Chondrocyte (in vitro differentiated cells): ENCODE data around the gene FAM216B. TPM values are rescaled to one million over a fixed set of nuclear protein-coding genes. Genes with fewer than 3 reads are reported as not detected.

ENCODE experiments used
- DNase-seq: peaks from one replicate; pipeline ENCODE4 v3.0.0; 2021; ENCODE audit warnings: mixed read lengths, low spot score
- H3K27ac Mint-ChIP-seq: one replicate; pipeline ENCODE4 v1.8.0; 2021; ENCODE audit warnings: mild to moderate bottlenecking, moderate library complexity, mixed read lengths; ENCODE audit not compliant: unreplicated experiment
- H3K27me3 Mint-ChIP-seq: 2 replicates; pipeline ENCODE4 v1.8.0; 2021; ENCODE audit warnings: low read depth, mixed read lengths
- H3K36me3 Mint-ChIP-seq: 2 replicates; pipeline ENCODE4 v1.8.0; 2021; ENCODE audit warnings: low read depth, mixed read lengths
- H3K4me1 Mint-ChIP-seq: 2 replicates; pipeline ENCODE4 v1.8.0; 2021; ENCODE audit warnings: low read depth, mild to moderate bottlenecking, mixed read lengths
- H3K4me3 Mint-ChIP-seq: one replicate; pipeline ENCODE4 v1.8.0; 2021; ENCODE audit warnings: mild to moderate bottlenecking, moderate library complexity, mixed read lengths; ENCODE audit not compliant: unreplicated experiment
- H3K9me3 Mint-ChIP-seq: 2 replicates; pipeline ENCODE4 v1.8.0; 2021; ENCODE audit warnings: low read depth, mixed read lengths
- total RNA-seq: library from RNA; stranded (reverse); gene quantifications from 3 replicates; pipeline ENCODE4 v1.2.1, GENCODE V29; 2021
- TF ChIP-seq, protein P1 (sequence below): fragments of 200-600 bp; sonication (generic); IDR thresholded peaks from 2 replicates; pipeline ENCODE4 v1.5.0; 2021; ENCODE audit warnings: antibody characterized with exemption, mild to moderate bottlenecking, moderate library complexity

FAM216B gene
- total RNA-seq, 1 donor from 2014 or later = not detected

- no peaks in the 10 kb centered on the region for H3K27me3 Mint-ChIP-seq
These were observed 22.9 kb upstream of the FAM216B start for GRCh38 chr13:42758515-42758914.

DNA sequence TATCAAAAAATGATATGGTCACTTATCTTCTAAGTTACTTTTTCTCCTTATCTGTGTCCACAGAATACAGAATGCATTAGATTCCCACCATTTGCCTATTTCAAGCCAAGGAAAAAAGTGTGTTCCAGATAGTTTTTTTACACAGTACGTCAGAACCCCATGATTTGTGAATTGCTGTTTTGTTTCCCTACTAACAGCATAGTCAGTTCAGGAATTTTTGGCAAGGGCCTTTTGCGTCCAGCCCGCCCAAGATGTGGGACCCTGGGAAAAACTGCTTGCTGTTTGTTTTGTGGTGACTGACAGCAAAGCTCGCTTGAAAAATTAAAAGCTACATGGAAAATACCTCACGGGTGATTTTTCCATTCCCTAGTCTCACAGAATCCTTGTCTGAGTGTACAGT, 20.4 kb upstream of the FAM216B start:
- Mint-ChIP-seq H3K36me3 (no peaks in the 10 kb centered on the region), H3K27me3 (no peaks in the 10 kb centered on the region), H3K4me3 (no peak overlapping the region), H3K27ac (peak overlapping the region; percentile 74), H3K9me3 (peaks cover 5% of the 10 kb centered on the region), H3K4me1 (peaks cover 17% of the 10 kb centered on the region)
- TF ChIP-seq, protein P1, sequence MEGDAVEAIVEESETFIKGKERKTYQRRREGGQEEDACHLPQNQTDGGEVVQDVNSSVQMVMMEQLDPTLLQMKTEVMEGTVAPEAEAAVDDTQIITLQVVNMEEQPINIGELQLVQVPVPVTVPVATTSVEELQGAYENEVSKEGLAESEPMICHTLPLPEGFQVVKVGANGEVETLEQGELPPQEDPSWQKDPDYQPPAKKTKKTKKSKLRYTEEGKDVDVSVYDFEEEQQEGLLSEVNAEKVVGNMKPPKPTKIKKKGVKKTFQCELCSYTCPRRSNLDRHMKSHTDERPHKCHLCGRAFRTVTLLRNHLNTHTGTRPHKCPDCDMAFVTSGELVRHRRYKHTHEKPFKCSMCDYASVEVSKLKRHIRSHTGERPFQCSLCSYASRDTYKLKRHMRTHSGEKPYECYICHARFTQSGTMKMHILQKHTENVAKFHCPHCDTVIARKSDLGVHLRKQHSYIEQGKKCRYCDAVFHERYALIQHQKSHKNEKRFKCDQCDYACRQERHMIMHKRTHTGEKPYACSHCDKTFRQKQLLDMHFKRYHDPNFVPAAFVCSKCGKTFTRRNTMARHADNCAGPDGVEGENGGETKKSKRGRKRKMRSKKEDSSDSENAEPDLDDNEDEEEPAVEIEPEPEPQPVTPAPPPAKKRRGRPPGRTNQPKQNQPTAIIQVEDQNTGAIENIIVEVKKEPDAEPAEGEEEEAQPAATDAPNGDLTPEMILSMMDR = no peak
- DNase-seq = no peak

More at GRCh38 chr13:42758515-42758914, 22.9 kb upstream of the FAM216B start:
- H3K9me3 Mint-ChIP-seq = peaks cover 5% of the 10 kb centered on the region
- no peak overlapping the region for H3K4me3 Mint-ChIP-seq
- H3K27ac Mint-ChIP-seq = no peak overlapping the region
- no peak for DNase-seq
- peaks cover 31% of the 10 kb centered on the region for H3K4me1 Mint-ChIP-seq
- H3K36me3 Mint-ChIP-seq = no peaks in the 10 kb centered on the region
- TF ChIP-seq, protein P1 = no peak

GRCh38 chr13:42762251-42762650, 19.1 kb upstream of the FAM216B start:
- TF ChIP-seq, protein P1 = no peak
- peaks cover 2% of the 10 kb centered on the region for H3K9me3 Mint-ChIP-seq
- H3K4me1 Mint-ChIP-seq = peaks cover 17% of the 10 kb centered on the region
- H3K4me3 Mint-ChIP-seq = no peak overlapping the region
- no peak for DNase-seq
- no peaks in the 10 kb centered on the region for H3K27me3 Mint-ChIP-seq
- H3K27ac Mint-ChIP-seq = no peak overlapping the region
- no peaks in the 10 kb centered on the region for H3K36me3 Mint-ChIP-seq

DNA sequence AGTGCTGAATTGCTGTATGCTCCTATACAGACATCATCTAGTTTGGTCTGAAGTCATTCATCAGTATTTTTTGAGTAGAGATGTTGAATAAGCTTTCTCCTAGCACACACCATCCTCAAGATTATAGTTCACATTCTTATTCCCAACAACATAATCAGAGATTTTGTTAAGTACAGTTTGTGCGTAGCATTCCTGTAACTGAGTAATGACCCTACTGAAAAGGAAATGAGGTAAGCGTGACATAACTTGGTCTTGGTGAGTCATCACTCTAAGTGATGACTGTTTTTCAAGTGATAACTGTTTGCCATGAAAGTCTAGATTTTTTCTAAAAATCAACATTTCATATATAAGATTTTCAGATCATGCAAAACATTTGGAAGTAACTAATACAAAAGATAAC, 18.5 kb upstream of the FAM216B start:
- TF ChIP-seq, protein P1 = no peak
- no peak overlapping the region for H3K4me3 Mint-ChIP-seq
- H3K27ac Mint-ChIP-seq = peak overlapping the region; percentile 2
- peaks cover 17% of the 10 kb centered on the region for H3K4me1 Mint-ChIP-seq
- DNase-seq = no peak
- peaks cover 2% of the 10 kb centered on the region for H3K9me3 Mint-ChIP-seq
- no peaks in the 10 kb centered on the region for H3K27me3 Mint-ChIP-seq
- H3K36me3 Mint-ChIP-seq = no peaks in the 10 kb centered on the region

DNA sequence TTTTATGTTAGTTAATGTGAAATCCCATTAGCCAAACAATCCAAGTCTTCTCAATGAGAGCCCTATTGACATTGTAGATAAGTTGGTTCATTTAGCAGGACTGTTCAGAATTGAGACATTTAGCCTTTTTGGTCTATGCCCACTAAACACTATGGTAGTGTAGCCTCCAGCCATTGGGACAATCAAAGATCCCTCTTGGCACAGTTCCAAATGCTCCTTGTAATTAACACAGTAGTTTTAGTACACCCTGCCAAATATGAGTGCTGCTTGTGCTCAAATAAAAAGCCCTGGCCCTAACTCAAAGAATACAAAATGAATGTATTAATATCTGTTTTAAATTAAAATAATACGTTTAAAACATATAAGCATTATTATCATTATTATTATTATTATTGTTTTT, 15.4 kb upstream of the FAM216B start:
- Mint-ChIP-seq H3K27me3 (no peaks in the 10 kb centered on the region), H3K4me1 (peaks cover 14% of the 10 kb centered on the region), H3K27ac (no peak overlapping the region), H3K4me3 (no peak overlapping the region), H3K9me3 (peaks cover 2% of the 10 kb centered on the region), H3K36me3 (no peaks in the 10 kb centered on the region)
- TF ChIP-seq, protein P1 = no peak
- DNase-seq = no peak
